PC-3 (cell line): Measurements from ENCODE around the gene TMEM255B. TPM values are rescaled to one million over a fixed set of nuclear protein-coding genes. Genes with fewer than 3 reads are reported as not detected.

Source experiments
- ATAC-seq: fragments of 200-7000 bp; cut with Tn5 transposase; 2 replicates; pipeline ENCODE4 v1.9.1; 2020; ENCODE audit warnings: mild to moderate bottlenecking, moderate library complexity
- BruUV-seq: library from RNA; stranded (reverse); fragments of 400-500 nt; replicated peaks from 2 replicates; lab custom pipeline; 2021; lab: Mats Ljungman, UMichigan
- CTCF ChIA-PET: fragments of 300-600 bp; sonication (Branson Sonifier 250); formaldehyde crosslinking; loops from one replicate; lab custom pipeline; 2022; ENCODE audit warnings: antibody characterized with exemption; lab: Charles Lee
- POLR2A ChIA-PET: fragments of 300-600 bp; sonication (Branson Sonifier 250); formaldehyde crosslinking; loops from one replicate; lab custom pipeline; 2022; ENCODE audit warnings: antibody characterized with exemption; ENCODE audit not compliant: unreplicated experiment; lab: Charles Lee
- DNase-seq: peaks from one replicate; pipeline ENCODE4 v3.0.0-alpha.2; 2015
- H2AFZ ChIP-seq: fragments of 300-600 bp; sonication (generic); 2 replicates; pipeline ENCODE4 v1.6.0; 2016; ENCODE audit warnings: antibody characterized with exemption, low read length
- H3F3A ChIP-seq: fragments of 300-600 bp; sonication (generic); one replicate; pipeline ENCODE4 v1.6.0; 2017; ENCODE audit warnings: antibody characterized with exemption, low read length, control low read depth, mild to moderate bottlenecking; ENCODE audit not compliant: unreplicated experiment
- H3K27ac ChIP-seq: fragments of 300-600 bp; sonication (generic); 2 replicates; pipeline ENCODE4 v1.5.1; 2016; ENCODE audit warnings: mild to moderate bottlenecking, low read length
- H3K27me3 ChIP-seq: fragments of 300-600 bp; sonication (generic); 2 replicates; pipeline ENCODE4 v1.6.1; 2016; ENCODE audit warnings: low read length, mixed read lengths
- H3K36me3 ChIP-seq: fragments of 300-600 bp; sonication (generic); 2 replicates; pipeline ENCODE4 v1.6.1; 2016; ENCODE audit warnings: low read depth, mixed run types, low read length, mixed read lengths
- H3K4me1 ChIP-seq: fragments of 300-600 bp; sonication (generic); 2 replicates; pipeline ENCODE4 v1.5.1; 2016; ENCODE audit warnings: low read length; ENCODE audit not compliant: insufficient read depth
- H3K4me2 ChIP-seq: fragments of 300-600 bp; sonication (generic); 2 replicates; pipeline ENCODE4 v1.6.0; 2016; ENCODE audit warnings: low read length
- H3K4me3 ChIP-seq: fragments of 300-600 bp; sonication (generic); 2 replicates; pipeline ENCODE4 v1.5.1; 2016; ENCODE audit warnings: mild to moderate bottlenecking, low read length, mixed read lengths
- H3K79me2 ChIP-seq: fragments of 300-600 bp; sonication (generic); 2 replicates; pipeline ENCODE4 v1.6.1; 2017; ENCODE audit warnings: low read length, mixed read lengths
- H3K9ac ChIP-seq: fragments of 300-600 bp; sonication (generic); 2 replicates; pipeline ENCODE4 v1.6.0; 2016; ENCODE audit warnings: mild to moderate bottlenecking, low read length
- H3K9me2 ChIP-seq: fragments of 300-600 bp; sonication (generic); replicated peaks from 2 replicates; pipeline ENCODE4 v1.6.1; 2016; ENCODE audit warnings: mixed run types, low read length, mixed read lengths
- H3K9me3 ChIP-seq: fragments of 300-600 bp; sonication (generic); 2 replicates; pipeline ENCODE4 v1.6.1; 2016; ENCODE audit warnings: low read length, mixed read lengths
- H4K20me1 ChIP-seq: fragments of 300-600 bp; sonication (generic); 2 replicates; pipeline ENCODE4 v1.6.1; 2016; ENCODE audit warnings: low read length, mixed read lengths
- EZH2 ChIP-seq: fragments of 300-600 bp; sonication (generic); IDR thresholded peaks from one replicate; pipeline ENCODE4 v1.6.1; 2017; ENCODE audit warnings: antibody characterized with exemption, mild to moderate bottlenecking, low read length; ENCODE audit not compliant: unreplicated experiment
- EZH2phosphoT487 ChIP-seq: fragments of 300-600 bp; sonication (generic); IDR thresholded peaks from 2 replicates; pipeline ENCODE4 v1.6.1; 2018; ENCODE audit warnings: mild to moderate bottlenecking, antibody characterized with exemption, low read length, borderline replicate concordance
- intact Hi-C: fragments of 100-400 bp; cut with micrococcal nuclease; formaldehyde crosslinking; loops from 2 replicates; pipeline ENCODE4 v1.9.0; 2023
- total RNA-seq: library from RNA; depleted of rRNA; stranded (reverse); fragments of >200 nt; gene quantifications from 2 replicates; pipeline ENCODE4 v1.2.3, GENCODE V29; 2014
- TF ChIP-seq, protein P1 (sequence below): fragments of 300-600 bp; sonication (generic); conservative IDR thresholded peaks from 2 replicates; pipeline ENCODE4 v1.5.1; 2017; ENCODE audit warnings: antibody characterized with exemption, low read depth, mild to moderate bottlenecking, low read length

Gene TMEM255B
- total RNA-seq, 1 experiment from 2014 or later = 26.9 TPM

DNA sequence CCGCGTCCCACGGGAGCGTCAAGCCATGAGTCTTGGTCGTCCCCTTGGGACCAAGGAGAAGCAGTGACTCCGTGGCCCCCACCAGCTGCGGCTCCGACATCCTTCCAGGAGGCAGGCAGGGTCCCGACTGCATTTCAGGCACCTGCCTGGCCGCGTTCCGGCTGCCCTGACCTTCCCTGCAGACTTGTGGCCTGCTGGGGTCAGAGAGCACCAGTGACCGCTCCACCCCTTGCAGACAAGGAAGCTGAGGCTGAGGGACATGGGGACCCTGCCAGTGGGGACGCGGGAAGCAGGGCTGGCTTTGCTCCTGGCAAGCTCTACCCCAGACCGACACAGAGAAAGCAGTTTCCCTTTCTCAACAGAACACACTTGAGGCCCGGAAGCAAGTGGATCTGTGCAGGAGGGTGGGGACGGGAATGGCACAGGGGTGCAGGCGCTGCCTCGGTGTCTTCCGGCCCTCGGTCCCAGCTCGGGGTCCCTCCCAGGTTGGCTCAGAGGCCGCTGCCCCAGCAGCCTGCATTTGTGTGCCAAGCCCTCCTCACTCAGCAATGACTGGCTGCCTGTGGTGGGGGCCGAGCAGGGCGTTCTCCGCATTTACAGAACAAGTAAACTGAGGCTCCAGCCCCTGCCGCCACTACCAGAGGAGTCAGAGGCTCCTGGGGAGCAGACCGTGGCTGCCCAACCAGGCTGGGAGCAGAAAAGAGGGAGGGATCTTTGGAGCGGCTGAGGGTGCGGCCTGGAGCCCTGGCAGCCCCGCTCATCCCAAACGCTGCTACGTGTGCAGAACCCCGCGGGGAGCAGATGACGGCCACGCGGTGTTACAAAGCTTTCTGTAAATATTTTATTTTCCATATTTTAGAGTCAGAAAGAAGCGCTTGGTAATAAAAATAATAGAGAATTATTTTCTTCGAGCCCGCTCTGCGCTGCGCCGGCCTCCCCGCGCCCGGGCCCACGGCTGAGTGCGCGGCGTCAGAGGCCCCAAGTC is 61.0 kb downstream of the TMEM255B start:
- no peak for DNase-seq
- POLR2A ChIA-PET = no interaction called here
- H3K9me2 ChIP-seq = no peaks in the 10 kb centered on the region
- H3F3A ChIP-seq = no peaks in the 10 kb centered on the region
- no TSS peak for BruUV-seq
- no peak for ATAC-seq
- H3K4me1 ChIP-seq = peaks cover 32% of the 10 kb centered on the region
- no peaks in the 10 kb centered on the region for H3K9me3 ChIP-seq
- H2AFZ ChIP-seq = peak overlapping the region; percentile 43; the same call in 1 of the 2 replicates
- no peaks in the 10 kb centered on the region for H4K20me1 ChIP-seq
- peak overlapping the region; percentile 85 for H3K4me2 ChIP-seq
- H3K4me3 ChIP-seq = peak overlapping the region; percentile 45; the same call in 1 of the 2 replicates
- H3K27me3 ChIP-seq = no peaks in the 10 kb centered on the region
- no peaks in the 10 kb centered on the region for H3K36me3 ChIP-seq
- peak overlapping the region; percentile 84 for H3K27ac ChIP-seq
- intact Hi-C loops = loop anchor here (2.0 to 5.0 kb wide), 4 partner anchors 17 to 407 kb away; partner anchors contain the start of gene GAS6
- CTCF ChIA-PET = no interaction called here
- peaks cover 23% of the 10 kb centered on the region for H3K79me2 ChIP-seq
- TF ChIP-seq EZH2 (no peak), EZH2phosphoT487 (no peak)
- TF ChIP-seq, protein P1, sequence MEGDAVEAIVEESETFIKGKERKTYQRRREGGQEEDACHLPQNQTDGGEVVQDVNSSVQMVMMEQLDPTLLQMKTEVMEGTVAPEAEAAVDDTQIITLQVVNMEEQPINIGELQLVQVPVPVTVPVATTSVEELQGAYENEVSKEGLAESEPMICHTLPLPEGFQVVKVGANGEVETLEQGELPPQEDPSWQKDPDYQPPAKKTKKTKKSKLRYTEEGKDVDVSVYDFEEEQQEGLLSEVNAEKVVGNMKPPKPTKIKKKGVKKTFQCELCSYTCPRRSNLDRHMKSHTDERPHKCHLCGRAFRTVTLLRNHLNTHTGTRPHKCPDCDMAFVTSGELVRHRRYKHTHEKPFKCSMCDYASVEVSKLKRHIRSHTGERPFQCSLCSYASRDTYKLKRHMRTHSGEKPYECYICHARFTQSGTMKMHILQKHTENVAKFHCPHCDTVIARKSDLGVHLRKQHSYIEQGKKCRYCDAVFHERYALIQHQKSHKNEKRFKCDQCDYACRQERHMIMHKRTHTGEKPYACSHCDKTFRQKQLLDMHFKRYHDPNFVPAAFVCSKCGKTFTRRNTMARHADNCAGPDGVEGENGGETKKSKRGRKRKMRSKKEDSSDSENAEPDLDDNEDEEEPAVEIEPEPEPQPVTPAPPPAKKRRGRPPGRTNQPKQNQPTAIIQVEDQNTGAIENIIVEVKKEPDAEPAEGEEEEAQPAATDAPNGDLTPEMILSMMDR = no peak
- peak overlapping the region; percentile 48 for H3K9ac ChIP-seq

DNA sequence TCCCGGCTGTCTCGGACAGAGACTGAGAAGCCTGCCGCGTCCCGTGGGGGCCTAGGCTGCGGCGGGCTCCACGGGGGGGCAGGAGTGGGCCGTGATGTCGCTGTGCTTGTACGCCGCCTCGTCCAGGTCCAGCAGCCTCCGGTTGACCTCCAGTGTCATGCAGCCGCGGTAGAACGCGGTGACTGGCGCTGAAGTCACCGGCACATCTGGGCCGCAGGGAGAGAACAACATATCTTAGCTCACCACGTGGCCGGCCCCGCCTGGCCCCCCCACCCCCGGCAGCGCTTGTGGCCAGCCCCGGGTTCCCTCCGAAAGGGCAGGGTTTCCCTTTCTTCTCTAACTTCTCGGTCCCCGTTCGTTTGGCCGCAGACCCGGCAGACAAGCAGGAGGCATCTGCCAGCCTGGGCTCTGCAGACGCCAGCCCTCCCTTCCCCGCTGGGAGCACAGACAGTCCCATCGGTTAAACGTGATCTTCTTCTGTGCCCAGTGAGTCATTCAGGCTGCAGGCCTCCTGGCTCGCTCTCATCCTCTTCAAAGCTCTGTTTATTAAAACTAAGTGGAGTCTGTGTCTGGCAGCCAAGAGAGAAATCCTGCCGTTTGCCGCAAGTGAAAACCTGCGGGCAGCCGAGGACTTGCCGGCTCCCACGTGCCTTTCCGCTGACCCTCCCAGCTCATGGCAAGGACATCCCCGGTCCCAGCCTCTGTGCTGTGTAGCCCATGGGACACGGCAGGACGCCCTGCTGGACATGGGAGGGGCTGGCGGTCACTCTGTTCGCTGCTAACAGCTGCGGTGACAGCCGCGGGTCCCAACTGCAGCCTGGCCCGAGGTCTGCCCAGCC is 62.0 kb downstream of the TMEM255B start:
- no TSS peak for BruUV-seq
- Histone ChIP-seq H3K9me3 (no peaks in the 10 kb centered on the region), H2AFZ (peak overlapping the region; percentile 43), H3K9me2 (no peaks in the 10 kb centered on the region), H3K4me2 (peak overlapping the region; percentile 85), H3K4me1 (peaks cover 31% of the 10 kb centered on the region), H3F3A (no peaks in the 10 kb centered on the region), H3K36me3 (no peaks in the 10 kb centered on the region), H3K4me3 (peak overlapping the region; percentile 45), H3K27me3 (no peaks in the 10 kb centered on the region), H4K20me1 (no peaks in the 10 kb centered on the region), H3K79me2 (peaks cover 18% of the 10 kb centered on the region), H3K27ac (peak overlapping the region; percentile 84), H3K9ac (peak overlapping the region; percentile 48)
- ATAC-seq (peak; percentile 77), DNase-seq (peak; percentile 82)
- ChIA-PET POLR2A (interaction anchor here (0.5 kb wide), 1 partner anchor 245 kb away, joined by 3 read pairs; no protein-coding TSS in a partner anchor), CTCF (interaction anchor here (0.7 to 1.2 kb wide), 3 partner anchors 67 to 243 kb away, joined by 3 to 5 read pairs (median 3); no protein-coding TSS in a partner anchor)
- intact Hi-C loops = loop anchor here (1.0 to 5.0 kb wide), 3 partner anchors 16 to 126 kb away; partner anchors contain the start of gene GAS6
- no peak for TF ChIP-seq EZH2phosphoT487
- TF ChIP-seq, protein P1 = peak; percentile 33; the same call in 1 of the 2 replicates
- TF ChIP-seq EZH2 = no peak
